Measurements from ENCODE around the gene CYP4F8.
"Not testable (repeated sequence)": the region's sequence is repeated elsewhere in the genome, so short reads cannot be mapped to it uniquely, and the experiment has no call there.

The CYP4F8 gene

DNA sequence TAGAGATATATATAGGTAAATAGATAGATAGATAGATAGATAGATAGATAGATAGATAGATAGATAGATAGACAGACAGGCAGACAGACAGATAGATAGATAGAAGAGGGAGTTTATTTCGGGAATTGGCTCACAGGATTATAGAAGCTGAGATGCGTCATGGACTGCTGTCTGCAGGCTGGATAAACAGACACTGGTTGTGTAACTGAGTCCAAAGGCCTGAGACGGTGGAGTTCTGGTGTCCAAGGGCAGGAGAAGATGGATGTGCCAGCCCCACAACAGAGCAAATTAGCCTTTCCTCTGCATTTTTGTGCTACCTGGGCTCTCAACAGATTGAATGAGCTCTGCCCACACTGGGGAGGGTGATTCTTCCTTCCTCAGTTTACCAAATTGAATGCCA is 28.4 kb downstream of the CYP4F8 start:
- no peak overlapping the region for H3K4me3 ChIP-seq (ENCODE audit: low read depth, low read length)
- no peak for TF ChIP-seq CTCF (IDR thresholded peaks at IDR 0.05; ENCODE audit: low read depth, low read length, missing control alignments)
- in situ Hi-C loops (cut with HindIII; ENCODE audit: low sequenced_read_pairs): loop anchor here (5.0 kb wide), 1 partner anchor 249 kb away; no protein-coding TSS in a partner anchor
- DNase-seq (ENCODE audit: low read depth): no peak

DNA sequence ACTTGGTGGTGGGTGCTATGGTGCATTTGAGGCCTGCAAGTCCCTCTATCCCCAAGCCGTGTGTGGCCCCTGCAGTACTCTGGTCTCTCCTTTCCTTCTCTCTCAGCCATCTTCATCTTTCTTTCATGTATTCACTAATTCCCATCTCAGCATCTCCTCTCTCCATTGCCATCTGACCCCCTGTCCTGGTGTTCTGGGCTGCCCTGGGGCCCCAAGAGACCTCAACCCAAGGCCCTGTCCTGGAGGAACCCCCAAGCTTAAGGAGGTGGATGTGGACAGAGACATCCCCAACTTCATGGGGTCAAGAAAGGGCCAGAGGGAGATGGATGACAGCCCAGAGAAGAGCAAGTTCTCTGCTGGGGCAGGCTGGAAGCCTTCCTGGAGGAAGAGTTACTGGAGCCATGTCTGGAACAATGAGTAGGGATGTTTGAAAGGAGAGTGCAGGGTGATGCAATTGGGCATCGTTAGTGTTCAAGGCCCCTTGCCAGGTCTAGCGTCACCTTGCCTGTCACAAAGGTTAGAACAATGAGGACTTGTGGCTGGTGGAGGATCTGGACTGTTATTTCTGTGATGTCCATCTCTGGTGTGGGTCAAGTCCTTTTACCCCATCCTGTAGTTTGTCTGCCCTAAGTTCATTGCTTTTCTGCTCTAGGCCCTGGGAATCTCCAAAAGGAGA is 29.2 kb downstream of the CYP4F8 start:
- no peak for TF ChIP-seq CTCF (IDR thresholded peaks at IDR 0.05; ENCODE audit: low read depth, low read length, missing control alignments)
- in situ Hi-C loops (cut with HindIII; ENCODE audit: low sequenced_read_pairs): loop anchor here (5.0 kb wide), 1 partner anchor 248 kb away; no protein-coding TSS in a partner anchor
- no peak overlapping the region for H3K4me3 ChIP-seq (ENCODE audit: low read depth, low read length)
- no peak for DNase-seq (ENCODE audit: low read depth)

DNA sequence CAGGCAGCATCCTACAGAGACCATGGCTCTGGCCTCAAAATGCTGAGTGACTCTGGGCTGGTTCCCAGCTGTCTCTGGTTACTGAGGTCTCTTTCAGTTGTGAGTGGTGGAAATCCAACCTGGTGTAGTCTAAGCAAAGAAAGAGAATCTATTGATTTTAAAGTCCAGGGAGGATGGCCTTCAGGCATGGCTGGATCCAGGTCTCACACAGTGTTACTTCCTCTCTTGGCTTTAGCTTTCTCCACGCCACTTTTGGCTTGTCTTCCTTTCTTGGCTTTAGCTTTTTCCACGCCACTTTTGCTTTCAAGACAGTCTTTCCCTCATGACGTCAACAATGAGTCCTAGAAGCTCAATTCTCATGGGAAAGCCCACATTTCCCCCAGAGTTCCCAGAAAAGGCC is 29.8 kb downstream of the CYP4F8 start:
- no peak for DNase-seq (ENCODE audit: low read depth)
- no peak overlapping the region for H3K4me3 ChIP-seq (ENCODE audit: low read depth, low read length)
- in situ Hi-C loops (cut with HindIII; ENCODE audit: low sequenced_read_pairs): loop anchor here (5.0 kb wide), 1 partner anchor 247 kb away; no protein-coding TSS in a partner anchor
- TF ChIP-seq CTCF (IDR thresholded peaks at IDR 0.05; ENCODE audit: low read depth, low read length, missing control alignments): no peak

DNA sequence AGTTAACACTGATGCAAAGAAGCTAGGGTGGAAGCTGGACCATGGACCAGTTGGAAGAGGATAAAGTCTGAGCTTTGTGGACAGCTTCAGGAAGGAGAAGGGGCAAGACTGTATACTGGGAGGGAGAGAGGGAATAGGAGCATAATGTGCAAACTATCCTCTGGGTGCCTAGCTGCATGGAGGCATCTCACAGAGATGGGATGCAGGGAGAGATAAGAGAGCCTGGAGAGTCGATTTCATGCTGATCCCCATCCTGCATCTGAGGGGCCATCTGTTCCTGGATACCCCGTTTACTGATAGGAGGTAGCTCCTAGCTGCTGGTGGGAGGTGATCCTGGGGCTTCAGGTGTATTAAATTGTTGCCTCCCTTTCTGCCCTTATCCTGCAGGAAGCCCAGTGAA is 34.5 kb downstream of the CYP4F8 start:
- in situ Hi-C loops (cut with HindIII; ENCODE audit: low sequenced_read_pairs): no loop called here
- no peak for TF ChIP-seq CTCF (IDR thresholded peaks at IDR 0.05; ENCODE audit: low read depth, low read length, missing control alignments)
- no peak overlapping the region for H3K4me3 ChIP-seq (ENCODE audit: low read depth, low read length)

GRCh38 chr19:15650123-15650522 is 35.1 kb downstream of the CYP4F8 start:
- H3K4me3 ChIP-seq (ENCODE audit: low read depth, low read length); in situ Hi-C loops (cut with HindIII; ENCODE audit: low sequenced_read_pairs); DNase-seq (ENCODE audit: low read depth): not testable (repeated sequence)

More for the DNA sequence above, 34.5 kb downstream of the CYP4F8 start:
- no peak for DNase-seq (ENCODE audit: low read depth)

DNA sequence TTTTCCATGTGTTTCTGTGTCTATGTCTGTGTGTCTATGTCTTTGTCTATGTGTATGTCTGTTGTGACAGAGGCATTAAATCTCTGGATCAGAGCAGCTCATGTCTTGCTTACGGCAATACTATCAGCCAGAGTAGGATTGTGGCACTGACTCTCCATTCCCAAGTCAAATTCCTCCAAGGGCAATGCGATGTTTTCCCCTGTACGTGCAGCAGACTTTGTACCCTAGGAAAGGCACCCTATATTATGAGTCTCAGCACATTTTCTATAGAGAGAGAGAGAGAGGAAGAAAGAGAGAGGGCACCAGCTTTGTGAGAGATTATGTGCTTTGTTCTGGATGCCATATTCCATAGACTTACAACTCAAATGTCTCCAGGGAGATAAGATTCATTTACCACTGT is 36.8 kb downstream of the CYP4F8 start:
- TF ChIP-seq CTCF (IDR thresholded peaks at IDR 0.05; ENCODE audit: low read depth, low read length, missing control alignments): no peak
- in situ Hi-C loops (cut with HindIII; ENCODE audit: low sequenced_read_pairs): no loop called here

DNA sequence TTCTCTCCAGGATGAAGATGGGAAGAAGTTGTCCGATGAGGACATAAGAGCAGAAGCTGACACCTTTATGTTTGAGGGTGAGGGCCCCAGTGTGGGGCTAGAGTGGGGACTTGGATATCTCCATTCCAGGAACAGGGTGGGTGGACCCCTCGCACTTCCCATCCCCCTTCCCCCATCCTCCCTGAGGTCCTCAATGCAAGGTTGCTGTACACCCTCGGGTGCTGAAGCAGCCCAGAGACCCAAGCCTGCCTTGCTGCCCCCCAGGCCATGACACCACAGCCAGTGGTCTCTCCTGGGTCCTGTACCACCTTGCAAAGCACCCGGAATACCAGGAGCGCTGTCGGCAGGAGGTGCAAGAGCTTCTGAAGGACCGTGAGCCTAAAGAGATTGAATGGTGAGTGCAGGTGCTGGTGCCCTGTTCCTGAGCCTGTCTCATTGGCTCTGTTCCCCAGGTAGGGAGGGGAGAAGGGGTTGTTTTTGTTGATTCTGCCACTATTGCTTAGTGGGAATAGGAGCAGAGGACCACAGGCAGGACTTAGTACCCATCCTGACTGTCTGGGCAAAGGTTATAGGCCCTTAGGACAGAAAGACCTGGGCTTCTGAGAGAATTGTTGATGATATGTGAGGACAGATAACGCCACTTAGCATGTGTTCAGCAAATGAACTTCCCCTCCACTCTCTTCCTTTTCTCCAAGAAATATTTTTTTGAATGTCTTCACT is 37.7 kb downstream of the CYP4F8 start:
- H3K4me3 ChIP-seq (ENCODE audit: low read depth, low read length): no peak overlapping the region
- no peak for TF ChIP-seq CTCF (IDR thresholded peaks at IDR 0.05; ENCODE audit: low read depth, low read length, missing control alignments)
- no peak for DNase-seq (ENCODE audit: low read depth)
- in situ Hi-C loops (cut with HindIII; ENCODE audit: low sequenced_read_pairs): no loop called here

More for the DNA sequence above, 36.8 kb downstream of the CYP4F8 start:
- no peak overlapping the region for H3K4me3 ChIP-seq (ENCODE audit: low read depth, low read length)
- no peak for DNase-seq (ENCODE audit: low read depth)
